ENCODE results near the gene CARD11. TPM values are rescaled to one million over a fixed set of nuclear protein-coding genes. Genes with fewer than 3 reads are reported as not detected.

CARD11 gene
- polyA plus RNA-seq, 1 experiment, result 1.2 TPM

GRCh38 chr7:2860627-2861133 is 183.0 kb downstream of the CARD11 start:
- Histone ChIP-seq H3K4me3 (ENCODE audit: low read depth, low read length) (no peak overlapping the region), H3K9me3 (ENCODE audit: control insufficient read depth, insufficient read depth, low read length) (no peaks in the 10 kb centered on the region), H3K27ac (ENCODE audit: low read depth, low read length) (no peak overlapping the region), H3K27me3 (ENCODE audit: control insufficient read depth, insufficient read depth, low read length) (no peaks in the 10 kb centered on the region)
- TF ChIP-seq, protein P1, sequence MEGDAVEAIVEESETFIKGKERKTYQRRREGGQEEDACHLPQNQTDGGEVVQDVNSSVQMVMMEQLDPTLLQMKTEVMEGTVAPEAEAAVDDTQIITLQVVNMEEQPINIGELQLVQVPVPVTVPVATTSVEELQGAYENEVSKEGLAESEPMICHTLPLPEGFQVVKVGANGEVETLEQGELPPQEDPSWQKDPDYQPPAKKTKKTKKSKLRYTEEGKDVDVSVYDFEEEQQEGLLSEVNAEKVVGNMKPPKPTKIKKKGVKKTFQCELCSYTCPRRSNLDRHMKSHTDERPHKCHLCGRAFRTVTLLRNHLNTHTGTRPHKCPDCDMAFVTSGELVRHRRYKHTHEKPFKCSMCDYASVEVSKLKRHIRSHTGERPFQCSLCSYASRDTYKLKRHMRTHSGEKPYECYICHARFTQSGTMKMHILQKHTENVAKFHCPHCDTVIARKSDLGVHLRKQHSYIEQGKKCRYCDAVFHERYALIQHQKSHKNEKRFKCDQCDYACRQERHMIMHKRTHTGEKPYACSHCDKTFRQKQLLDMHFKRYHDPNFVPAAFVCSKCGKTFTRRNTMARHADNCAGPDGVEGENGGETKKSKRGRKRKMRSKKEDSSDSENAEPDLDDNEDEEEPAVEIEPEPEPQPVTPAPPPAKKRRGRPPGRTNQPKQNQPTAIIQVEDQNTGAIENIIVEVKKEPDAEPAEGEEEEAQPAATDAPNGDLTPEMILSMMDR (IDR thresholded peaks at IDR 0.05; ENCODE audit: low read depth, low read length), result no peak
- POLR2A ChIA-PET, result no interaction called here
- CTCF ChIA-PET, result no interaction called here
- no peak for DNase-seq (ENCODE audit: low read depth, low spot score)

- CTCF ChIA-PET, result no interaction called here
- Histone ChIP-seq H3K4me3 (ENCODE audit: low read depth, low read length) (no peak overlapping the region), H3K27ac (ENCODE audit: low read depth, low read length) (no peak overlapping the region), H3K9me3 (ENCODE audit: control insufficient read depth, insufficient read depth, low read length) (no peaks in the 10 kb centered on the region), H3K27me3 (ENCODE audit: control insufficient read depth, insufficient read depth, low read length) (no peaks in the 10 kb centered on the region)
- POLR2A ChIA-PET, result no interaction called here
- no peak for DNase-seq (ENCODE audit: low read depth, low spot score)
- TF ChIP-seq, protein P1 (IDR thresholded peaks at IDR 0.05; ENCODE audit: low read depth, low read length), result no peak
Observed at GRCh38 chr7:2859952-2860351, 183.7 kb downstream of the CARD11 start.

DNA sequence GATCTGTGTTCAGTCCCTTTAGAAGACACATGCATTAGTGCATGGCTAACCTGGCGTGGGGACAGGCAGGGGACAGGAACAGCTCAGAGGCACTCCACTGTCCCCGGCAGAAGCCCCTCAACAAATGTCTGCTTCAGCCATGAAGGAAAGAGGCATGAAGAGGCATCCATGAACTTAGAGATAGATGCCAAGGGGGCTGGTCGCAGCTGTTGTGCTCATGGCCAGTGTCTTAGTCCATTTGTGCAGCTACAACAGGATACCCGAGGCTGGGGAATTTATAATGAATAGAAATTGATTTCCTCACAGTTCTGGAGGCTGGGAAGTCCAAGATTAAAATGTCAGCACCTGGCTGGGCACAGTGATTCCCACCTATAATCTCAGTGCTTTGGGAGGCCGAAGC is 185.0 kb downstream of the CARD11 start:
- DNase-seq (ENCODE audit: low read depth, low spot score), result no peak
- H3K27me3 ChIP-seq (ENCODE audit: control insufficient read depth, insufficient read depth, low read length), result no peaks in the 10 kb centered on the region
- ChIA-PET POLR2A (no interaction called here), CTCF (interaction anchor here (0.5 kb wide), 1 partner anchor 11 kb away, joined by 5 read pairs; no protein-coding TSS in a partner anchor)
- TF ChIP-seq, protein P1 (IDR thresholded peaks at IDR 0.05; ENCODE audit: low read depth, low read length), result no peak
- H3K4me3 ChIP-seq (ENCODE audit: low read depth, low read length), result no peak overlapping the region
- H3K27ac ChIP-seq (ENCODE audit: low read depth, low read length), result no peak overlapping the region
- H3K9me3 ChIP-seq (ENCODE audit: control insufficient read depth, insufficient read depth, low read length), result no peaks in the 10 kb centered on the region

GRCh38 chr7:2856388-2857169 is 187.1 kb downstream of the CARD11 start:
- Histone ChIP-seq H3K4me3 (ENCODE audit: low read depth, low read length) (no peak overlapping the region), H3K27me3 (ENCODE audit: control insufficient read depth, insufficient read depth, low read length) (no peaks in the 10 kb centered on the region), H3K9me3 (ENCODE audit: control insufficient read depth, insufficient read depth, low read length) (no peaks in the 10 kb centered on the region), H3K27ac (ENCODE audit: low read depth, low read length) (no peak overlapping the region)
- ChIA-PET POLR2A (interaction anchor here (0.6 to 0.7 kb wide), 2 partner anchors 17 to 78 kb away, joined by 3 to 6 read pairs; no protein-coding TSS in a partner anchor), CTCF (interaction anchor here (0.7 to 1.0 kb wide), 2 partner anchors 8 to 9 kb away, joined by 4 to 6 read pairs; no protein-coding TSS in a partner anchor)
- DNase-seq (ENCODE audit: low read depth, low spot score), result no peak
- TF ChIP-seq, protein P1 (IDR thresholded peaks at IDR 0.05; ENCODE audit: low read depth, low read length), result no peak

Other genes starting within 250 kb of the CARD11 start
- 97.4 and 110 TPM in 2 replicates for gene GNA12, start 199.6 kb downstream of the CARD11 start, polyA plus RNA-seq (2011; rRNA removed)